Measurements from ENCODE around the gene PAQR5. TPM values are rescaled to one million over a fixed set of nuclear protein-coding genes. Genes with fewer than 3 reads are reported as not detected.

PAQR5 gene
- total and polyA plus RNA-seq, 9 of the 15 experiments (the other 6 are each of a cell fraction or from before 2014, with no cell fraction given), result 0.04 to 0.08 TPM; not detected in 7

- intact Hi-C loops (cut with micrococcal nuclease), result no loop called here
- H3K4me2 ChIP-seq (ENCODE audit: insufficient read depth, low read length), result peak overlapping the region; percentile 70
- WGBS (ENCODE audit: insufficient coverage, low coverage, missing lambda C conversion rate), result 2% methylated on average over 10 of the region's 10 CpGs
- H3K27ac ChIP-seq (ENCODE audit: extremely low read depth, low read depth, low read length), result no peak overlapping the region
- no peaks in the 10 kb centered on the region for H3K36me3 ChIP-seq (ENCODE audit: control insufficient read depth, insufficient read depth, low read length)
- peak in 1 of 4 experiments; percentile 11 for DNase-seq (ENCODE audit: extremely low read depth in 1 of 4, low spot score in 3 of 4)
- no peaks in the 10 kb centered on the region; the same call in 1 of the 2 replicates for H4K20me1 ChIP-seq (replicated peaks; ENCODE audit: control insufficient read depth, insufficient read depth, low read length)
- CTCF ChIA-PET (ENCODE audit: low intra/inter-chr PET ratio), result no interaction called here
- H2AFZ ChIP-seq (ENCODE audit: low read depth, low read length), result peak overlapping the region; percentile 54
- H3K4me3 ChIP-seq, result no peak overlapping the region
- BruUV-seq (replicated peaks), result no TSS peak
- no peaks in the 10 kb centered on the region; a peak in 2 of 5 replicates for H3K4me1 ChIP-seq (replicated peaks in 1 of 2; ENCODE audit: control insufficient read depth in 2 of 2, insufficient read depth in 2 of 2, low read length in 2 of 2)
- no peak overlapping the region for H3K9ac ChIP-seq (ENCODE audit: insufficient read depth in 1 of 2, low read depth in 2 of 2, low read length in 2 of 2)
- peak; percentile 76 for ATAC-seq
- POLR2A ChIA-PET, result interaction anchor here (1.2 kb wide), 1 partner anchor 24 kb away, joined by 3 read pairs; no protein-coding TSS in a partner anchor
- no peaks in the 10 kb centered on the region for H3K79me2 ChIP-seq (ENCODE audit: control insufficient read depth, insufficient read depth, low read length)
- no peaks in the 10 kb centered on the region for H3K9me1 ChIP-seq (ENCODE audit: control insufficient read depth, insufficient read depth, low read length)
- no peak for FAIRE-seq
- in situ Hi-C loops (cut with MboI), result no loop called here
- no peak for TF ChIP-seq ATF4 (CRISPR knock-in tag; IDR thresholded peaks at IDR 0.05)
- TF ChIP-seq, protein P1, sequence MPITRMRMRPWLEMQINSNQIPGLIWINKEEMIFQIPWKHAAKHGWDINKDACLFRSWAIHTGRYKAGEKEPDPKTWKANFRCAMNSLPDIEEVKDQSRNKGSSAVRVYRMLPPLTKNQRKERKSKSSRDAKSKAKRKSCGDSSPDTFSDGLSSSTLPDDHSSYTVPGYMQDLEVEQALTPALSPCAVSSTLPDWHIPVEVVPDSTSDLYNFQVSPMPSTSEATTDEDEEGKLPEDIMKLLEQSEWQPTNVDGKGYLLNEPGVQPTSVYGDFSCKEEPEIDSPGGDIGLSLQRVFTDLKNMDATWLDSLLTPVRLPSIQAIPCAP (CRISPR knock-in tag; IDR thresholded peaks at IDR 0.05; ENCODE audit: borderline replicate concordance), result no peak
- TF ChIP-seq, protein P2, sequence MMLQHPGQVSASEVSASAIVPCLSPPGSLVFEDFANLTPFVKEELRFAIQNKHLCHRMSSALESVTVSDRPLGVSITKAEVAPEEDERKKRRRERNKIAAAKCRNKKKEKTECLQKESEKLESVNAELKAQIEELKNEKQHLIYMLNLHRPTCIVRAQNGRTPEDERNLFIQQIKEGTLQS (IDR thresholded peaks at IDR 0.05), result 0 out of 2 replicates have a peak, but pooled peaks have one; percentile 12
- TF ChIP-seq, protein P2 (CRISPR knock-in tag; conservative IDR thresholded peaks at IDR 0.05), result no peak
- TF ChIP-seq EHMT2 (IDR thresholded peaks at IDR 0.05), result no peak
- no peak for TF ChIP-seq ATF1 (CRISPR knock-in tag; IDR thresholded peaks at IDR 0.05)
- TF ChIP-seq ATF1 (tag; IDR thresholded peaks at IDR 0.05), result peak; percentile 53; the same call in 1 of the 2 replicates
- no peak for TF ChIP-seq DACH1 (IDR thresholded peaks at IDR 0.05; ENCODE audit: partially characterized antibody)
- no peak for TF ChIP-seq BRF2 (IDR thresholded peaks at IDR 0.05; ENCODE audit: borderline replicate concordance, insufficient read depth, insufficient read length)
- no peak for TF ChIP-seq RREB1 (CRISPR knock-in tag; IDR thresholded peaks at IDR 0.05)
- TF ChIP-seq XRCC4 (IDR thresholded peaks at IDR 0.05; ENCODE audit: extremely low read depth, insufficient read depth, insufficient read length), result no peak
- TF ChIP-seq ATF7 (IDR thresholded peaks at IDR 0.05), result peak; percentile 55; the same call in 1 of the 2 replicates
- TF ChIP-seq SRSF9 (IDR thresholded peaks at IDR 0.05; ENCODE audit: borderline replicate concordance, low read depth, low read length), result no peak
- TF ChIP-seq ZNF3 (CRISPR knock-in tag; IDR thresholded peaks at IDR 0.05), result no peak
- peaks cover 13 to 54% of the 10 kb centered on the region in 2 experiments; a peak in 4 of 5 replicates for H3K27me3 ChIP-seq (ENCODE audit: control insufficient read depth in 2 of 2, insufficient read depth in 2 of 2, low read length in 2 of 2)
- no peaks in the 10 kb centered on the region for H3K9me3 ChIP-seq (replicated peaks; ENCODE audit: control insufficient read depth, insufficient read depth, low read depth, low read length)
Measured at GRCh38 chr15:69380726-69381105, 82.0 kb downstream of the PAQR5 start.
